ENCODE results near the gene PEX10.
A peak's percentile ranks its signal among the peaks of the same experiment; 100 is the strongest.
"Not testable (repeated sequence)": the region's sequence is repeated elsewhere in the genome, so short reads cannot be mapped to it uniquely, and the experiment has no call there.

PEX10 gene

DNA sequence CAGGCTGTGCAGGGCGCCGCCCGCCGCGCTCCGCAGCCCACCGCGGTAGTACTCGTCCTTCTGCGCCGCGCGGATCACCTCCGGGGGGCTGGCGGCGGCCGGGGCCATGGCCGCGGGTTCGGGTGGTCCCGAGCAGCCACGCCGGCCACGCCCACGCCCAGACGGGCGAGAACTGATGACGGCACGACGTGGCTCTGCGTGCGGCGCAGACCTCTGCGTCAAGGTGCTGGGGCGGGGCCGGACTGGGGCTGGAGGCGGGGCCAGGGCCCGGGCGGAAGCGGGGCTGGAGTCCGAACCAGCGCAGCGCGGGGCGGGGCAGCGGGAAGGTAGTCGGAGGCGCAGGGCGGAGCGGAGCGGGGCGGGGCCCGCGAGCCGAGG is at the start of gene PEX10:
TSS of gene PEX10 (minus strand) at position 170 of the 378 bp plus-strand sequence. CDS start at position 108, 62 bp downstream.
- peak; percentile 99 for DNase-seq (ENCODE audit: low read depth in 1 of 2, low spot score in 1 of 2)

DNA sequence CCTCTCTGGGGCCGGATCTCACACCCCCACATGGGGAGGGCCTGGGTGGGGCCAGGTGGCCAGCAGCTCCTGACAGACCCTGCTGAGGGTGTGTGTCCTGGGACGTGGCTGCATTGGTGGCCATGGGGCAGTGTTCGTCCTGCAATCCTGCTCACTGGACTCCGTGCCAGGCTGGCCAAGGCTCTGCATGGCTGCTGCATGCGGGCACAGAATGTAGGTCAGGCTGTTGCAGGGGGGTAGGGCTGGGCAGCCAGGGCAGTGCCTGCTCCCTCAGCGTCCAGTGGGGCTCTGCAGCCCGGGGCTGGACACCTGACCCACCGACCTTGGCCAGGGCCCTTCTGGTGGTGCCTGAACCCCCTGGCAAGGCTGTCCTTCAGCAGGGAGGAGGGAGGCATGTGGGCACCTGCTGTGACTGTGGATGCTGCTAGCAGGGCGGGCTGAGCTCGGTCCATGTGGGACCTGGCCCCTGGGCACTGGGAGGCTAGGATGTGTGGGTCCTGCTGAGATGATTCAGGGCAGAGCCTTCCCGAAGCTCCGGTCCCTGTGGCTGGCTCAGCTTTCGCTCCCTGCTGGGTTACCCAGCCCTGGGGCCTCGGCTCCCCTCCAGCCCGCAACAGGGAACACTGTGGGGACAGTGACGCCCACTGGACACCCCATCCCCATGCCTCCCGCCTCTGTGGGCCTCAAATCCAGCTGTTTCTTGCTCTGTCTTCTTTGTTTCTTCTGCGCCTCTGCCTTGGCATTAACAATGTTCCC is 48.8 kb upstream of the PEX10 start:
- no peak for DNase-seq (ENCODE audit: low read depth in 1 of 2, low spot score in 1 of 2)

DNA sequence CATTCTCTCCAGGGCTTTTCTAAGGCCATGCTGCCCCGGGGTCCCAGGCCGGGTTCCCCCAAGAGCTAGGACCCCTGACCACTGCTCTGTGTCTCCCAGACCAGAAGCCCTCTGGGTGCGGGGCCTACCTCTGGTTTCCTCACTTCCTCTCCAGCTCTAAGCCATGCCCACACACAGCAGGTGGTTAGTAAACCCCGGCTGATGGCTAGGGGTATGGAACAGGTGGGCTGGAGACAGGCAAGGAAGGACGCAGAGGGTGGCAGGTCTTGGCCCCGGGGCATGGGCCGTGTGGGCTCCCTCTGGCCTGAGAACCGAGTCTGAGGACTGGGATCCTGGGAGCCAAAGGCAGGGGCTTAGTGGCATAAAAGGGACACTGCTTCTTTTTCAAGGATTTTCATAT is 47.8 kb upstream of the PEX10 start:
- no peak for DNase-seq (ENCODE audit: low read depth in 1 of 2, low spot score in 1 of 2)

DNA sequence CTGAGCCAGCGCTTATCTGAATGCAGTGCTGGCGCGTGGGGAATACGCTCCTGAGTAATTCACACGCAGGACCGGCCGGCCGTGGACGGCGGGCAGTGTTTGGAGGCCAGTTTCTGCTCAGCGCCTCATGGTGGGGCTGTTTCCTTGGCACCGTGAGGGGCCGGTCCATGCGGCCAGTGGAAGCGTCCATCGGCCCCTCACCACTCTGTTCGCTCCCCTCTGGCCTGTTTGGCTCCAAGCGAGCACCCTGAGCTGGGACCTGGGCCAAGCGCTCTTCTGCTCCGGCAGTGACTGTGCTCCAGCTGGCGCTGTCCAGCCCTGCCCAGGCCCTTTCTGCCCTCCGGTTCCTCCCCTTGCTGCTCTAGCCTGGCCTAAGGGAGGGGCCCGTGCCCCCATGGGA is 47.4 kb upstream of the PEX10 start:
- no peak for DNase-seq (ENCODE audit: low read depth in 1 of 2, low spot score in 1 of 2)

DNA sequence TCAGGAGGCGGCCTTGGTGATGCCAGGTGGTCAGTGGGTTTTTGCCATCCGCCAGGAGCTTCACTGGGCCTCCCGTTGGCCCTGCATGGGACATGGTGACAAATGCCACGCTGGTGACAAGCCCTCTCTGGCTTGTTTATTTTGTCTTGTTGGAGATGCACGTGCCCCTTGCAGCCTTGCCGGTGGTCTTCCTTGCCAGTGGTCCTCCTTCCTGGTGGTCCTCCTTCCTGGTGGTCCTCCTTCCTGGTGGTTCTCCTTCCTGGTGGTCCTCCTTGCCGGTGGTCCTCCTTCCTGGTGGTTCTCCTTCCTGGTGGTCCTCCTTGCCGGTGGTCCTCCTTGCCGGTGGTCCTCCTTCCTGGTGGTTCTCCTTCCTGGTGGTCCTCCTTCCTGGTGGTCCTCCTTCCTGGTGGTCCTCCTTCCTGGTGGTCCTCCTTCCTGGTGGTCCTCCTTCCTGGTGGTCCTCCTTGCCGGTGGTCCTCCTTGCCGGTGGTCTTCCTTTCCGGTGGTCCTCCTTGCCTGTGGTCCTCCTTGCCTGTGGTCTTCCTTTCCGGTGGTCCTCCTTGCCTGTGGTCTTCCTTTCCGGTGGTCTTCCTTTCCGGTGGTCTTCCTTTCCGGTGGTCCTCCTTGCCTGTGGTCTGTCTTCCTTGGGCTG is 46.9 kb upstream of the PEX10 start:
- not testable (repeated sequence) for DNase-seq (ENCODE audit: low read depth in 1 of 2, low spot score in 1 of 2)

DNA sequence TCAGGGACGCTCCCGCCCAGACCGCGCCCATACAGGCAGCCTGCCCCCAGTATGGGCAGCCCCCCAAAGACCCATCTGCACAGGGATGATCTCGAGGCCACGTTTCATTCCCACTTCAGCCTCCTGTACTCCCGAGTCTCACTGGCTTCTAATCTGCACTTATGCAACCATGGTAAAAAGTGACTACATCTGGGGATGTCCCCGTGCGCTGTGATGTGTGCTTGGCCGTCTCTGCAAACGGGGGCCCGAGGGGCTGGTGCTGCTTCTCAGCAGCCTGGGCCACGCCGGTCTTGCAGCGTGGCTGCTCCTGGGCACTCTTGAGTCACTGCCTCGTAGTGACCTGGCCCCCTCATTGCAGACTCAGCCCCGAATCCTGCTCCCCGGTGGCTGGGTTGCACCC is 46.3 kb upstream of the PEX10 start:
- no peak for DNase-seq (ENCODE audit: low read depth in 1 of 2, low spot score in 1 of 2)

DNA sequence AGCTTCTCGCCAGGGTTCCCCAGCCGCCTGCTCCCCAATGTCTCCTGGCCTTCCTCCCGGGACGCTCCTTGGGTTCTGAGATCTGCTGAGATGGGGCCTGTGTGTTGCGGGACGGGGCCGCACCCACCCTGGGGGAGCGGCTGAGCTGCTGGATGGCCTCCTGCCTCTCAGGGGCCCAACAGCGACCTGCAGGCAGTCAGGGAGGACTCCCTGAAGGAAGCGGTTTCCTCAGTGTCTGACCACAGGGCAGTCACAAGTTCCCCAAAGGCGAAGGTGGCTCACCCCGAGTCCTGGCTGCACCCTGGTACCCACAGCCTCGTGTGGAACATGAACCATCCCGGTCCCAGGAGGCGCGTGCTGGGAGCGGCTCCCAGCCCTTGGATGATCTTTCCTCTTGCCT is 45.1 kb upstream of the PEX10 start:
- DNase-seq (ENCODE audit: low read depth in 1 of 2, low spot score in 1 of 2): no peak

DNA sequence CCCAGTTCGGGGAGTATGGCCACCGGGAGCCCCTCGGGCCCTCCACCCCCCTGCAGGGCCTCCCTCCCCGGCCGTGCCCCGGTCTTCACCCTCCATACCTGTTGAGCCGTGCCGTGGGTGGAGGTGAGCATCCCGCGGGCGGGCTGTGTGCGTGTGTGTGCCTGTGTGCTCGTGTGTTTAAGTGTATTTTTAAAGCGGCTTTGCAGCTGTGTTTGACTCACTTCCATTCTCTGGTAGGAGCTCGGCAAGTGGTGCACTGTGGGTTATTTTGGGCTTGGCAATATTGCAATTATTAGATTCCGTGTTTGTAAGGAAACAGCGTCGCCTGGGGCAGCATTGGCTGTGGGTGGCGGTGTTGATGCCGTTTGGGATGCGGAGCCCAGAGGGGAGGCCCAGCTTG is 43.4 kb upstream of the PEX10 start:
- no peak for DNase-seq (ENCODE audit: low read depth in 1 of 2, low spot score in 1 of 2)

DNA sequence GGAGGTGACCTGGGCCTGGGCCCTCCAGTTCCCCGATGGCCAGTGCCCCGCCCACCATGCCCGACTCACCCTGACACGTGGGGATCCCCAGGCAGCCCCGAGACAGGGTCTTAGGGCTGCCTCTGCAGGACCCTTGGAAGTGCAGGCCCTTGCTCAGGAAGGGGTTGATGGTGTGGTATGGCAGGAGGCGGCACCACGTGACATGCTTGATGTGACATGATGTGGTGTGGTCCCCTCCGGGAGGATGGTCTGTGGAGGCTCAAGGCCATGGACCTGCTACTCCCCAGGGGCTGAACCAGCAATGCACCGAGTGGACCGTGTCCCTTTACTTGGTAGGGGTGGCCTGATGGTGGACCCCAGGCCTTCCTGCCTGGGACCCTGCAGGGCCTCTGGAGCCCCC is 41.9 kb upstream of the PEX10 start:
- DNase-seq (ENCODE audit: low read depth in 1 of 2, low spot score in 1 of 2): no peak

DNA sequence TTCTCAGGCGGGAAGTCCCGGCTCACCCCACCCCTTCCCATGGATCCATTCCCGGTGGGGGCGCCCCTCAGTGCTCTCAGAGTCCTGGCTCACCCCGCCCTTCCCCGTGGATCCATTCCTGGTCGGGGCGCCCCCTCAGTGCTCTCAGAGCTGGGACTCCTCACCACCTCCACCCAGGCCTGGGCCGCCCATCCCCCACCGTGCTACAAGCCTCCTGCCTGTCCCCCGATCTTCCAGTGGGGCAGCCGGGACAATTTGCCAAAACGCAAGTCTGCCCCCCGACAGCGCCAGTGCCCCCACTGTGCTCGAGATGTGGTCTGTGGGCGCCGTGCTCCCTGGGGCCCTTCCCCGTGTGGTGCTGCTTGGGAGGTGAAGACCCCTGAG is 40.6 kb upstream of the PEX10 start:
- DNase-seq (ENCODE audit: low read depth in 1 of 2, low spot score in 1 of 2): no peak

DNA sequence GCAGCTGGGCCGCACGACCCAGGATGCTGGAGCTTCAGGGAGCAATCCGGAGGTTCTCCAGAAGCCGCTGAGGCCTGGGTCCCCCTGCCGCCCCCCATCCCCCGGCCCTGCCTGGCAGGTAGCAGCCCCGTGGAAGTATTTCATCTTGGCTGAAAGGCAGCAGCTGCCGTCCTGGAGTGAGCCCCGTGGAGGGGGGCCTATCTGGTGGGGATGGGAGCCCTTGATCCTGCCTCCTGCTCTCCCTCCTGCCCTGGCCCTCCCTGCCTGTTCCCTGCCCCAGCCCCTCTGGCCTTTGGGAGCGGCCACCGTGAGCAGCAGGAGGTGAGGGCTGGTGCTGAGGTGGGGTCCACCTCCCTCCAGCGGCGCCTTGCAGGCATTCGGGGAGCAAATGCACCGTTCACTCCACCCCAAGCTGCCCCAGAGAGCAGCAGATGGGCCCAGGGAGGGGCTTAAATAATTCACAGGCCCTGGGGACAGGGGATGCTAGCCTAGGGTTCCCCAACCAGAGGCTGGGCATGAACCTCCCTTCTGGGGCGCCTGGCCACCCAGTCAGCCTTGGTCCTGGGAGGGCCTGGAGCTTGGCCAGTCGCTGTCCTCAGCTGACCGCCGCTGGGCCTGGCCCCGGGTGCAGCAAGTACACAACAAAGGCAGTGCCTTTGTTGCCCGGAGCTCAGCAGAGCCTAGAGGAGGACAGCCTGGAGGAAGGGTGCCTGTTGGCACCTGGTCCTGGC is 40.0 kb upstream of the PEX10 start:
- no peak for DNase-seq (ENCODE audit: low read depth in 1 of 2, low spot score in 1 of 2)

DNA sequence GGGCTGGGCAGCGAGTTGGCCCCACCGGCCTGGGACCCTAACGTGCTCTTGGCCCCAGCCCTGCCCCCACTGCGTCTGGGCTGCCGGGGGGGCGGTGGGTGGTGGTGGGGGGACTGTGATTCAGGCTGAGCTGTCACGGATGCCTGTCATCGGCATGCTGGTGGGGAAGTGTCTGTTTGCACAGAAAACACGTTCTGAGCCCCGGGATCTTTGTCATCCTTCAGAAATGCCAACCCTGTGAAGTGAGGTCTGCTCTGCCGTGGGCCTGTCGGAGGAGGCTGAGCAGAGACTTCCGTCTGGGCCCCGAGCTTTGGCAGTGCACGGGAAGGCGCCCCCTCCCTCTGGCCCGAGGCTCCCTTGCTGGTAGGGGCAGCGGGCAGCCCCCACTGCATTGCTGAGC is 39.4 kb upstream of the PEX10 start:
- no peak for DNase-seq (ENCODE audit: low read depth in 1 of 2, low spot score in 1 of 2)

DNA sequence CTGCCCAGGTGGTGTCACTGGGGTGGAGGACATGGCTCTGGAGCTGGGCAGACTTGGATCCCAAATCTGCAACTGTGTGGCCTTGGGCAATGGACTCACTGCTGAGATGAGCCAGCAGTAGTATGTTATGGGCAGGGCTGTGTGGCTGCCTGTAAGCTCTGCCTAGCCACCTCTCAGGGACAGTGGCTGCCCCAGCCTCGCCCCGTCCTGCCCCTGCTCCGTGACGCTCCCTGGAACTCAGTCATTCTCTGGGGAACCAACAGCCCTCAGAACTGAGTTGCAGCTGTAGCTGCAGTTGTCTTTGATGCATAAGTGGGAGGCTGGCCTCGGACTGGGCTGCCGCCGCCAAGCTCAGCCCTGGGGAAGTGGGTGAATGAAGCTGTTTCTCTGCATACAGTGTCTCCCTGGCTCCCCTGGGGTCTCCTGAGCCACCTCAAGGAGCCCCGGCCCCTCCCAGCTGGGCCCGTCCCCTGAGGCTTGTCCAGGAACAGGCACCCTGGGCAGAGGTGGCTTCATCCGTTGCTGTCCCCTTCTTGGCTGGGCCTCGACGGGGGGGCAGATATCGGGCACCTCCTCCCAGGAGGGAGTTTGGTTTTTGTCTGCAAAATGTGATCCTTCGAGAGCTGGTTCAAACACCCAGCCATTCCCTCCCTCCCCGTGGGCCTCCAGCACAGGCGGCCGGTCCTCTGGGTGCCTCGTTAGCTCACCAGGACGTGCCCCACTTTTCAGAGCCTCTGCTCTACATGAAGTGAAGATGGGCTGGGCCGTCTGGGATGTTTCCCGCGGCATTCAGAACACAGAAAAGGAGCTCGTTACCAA is 37.5 kb upstream of the PEX10 start:
- no peak for DNase-seq (ENCODE audit: low read depth in 1 of 2, low spot score in 1 of 2)

DNA sequence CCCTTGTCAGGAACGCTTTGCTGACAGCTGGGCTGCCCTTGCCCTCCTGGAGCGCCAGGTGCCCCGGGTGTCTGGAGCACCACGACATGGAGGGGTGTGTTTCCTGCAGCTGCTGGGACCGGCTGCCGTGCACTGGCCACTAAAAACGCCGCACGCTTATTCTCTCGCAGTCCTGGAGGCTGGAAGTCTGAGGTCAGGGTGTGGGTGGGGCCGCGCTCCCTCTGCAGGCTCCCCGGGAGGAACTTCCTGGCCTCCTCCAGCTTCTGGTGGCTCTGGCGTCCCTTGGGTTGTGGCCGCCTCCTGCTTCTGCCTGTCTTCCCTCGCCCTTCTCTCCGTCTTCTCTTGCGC is 35.7 kb upstream of the PEX10 start:
- DNase-seq (ENCODE audit: low read depth in 1 of 2, low spot score in 1 of 2): no peak

DNA sequence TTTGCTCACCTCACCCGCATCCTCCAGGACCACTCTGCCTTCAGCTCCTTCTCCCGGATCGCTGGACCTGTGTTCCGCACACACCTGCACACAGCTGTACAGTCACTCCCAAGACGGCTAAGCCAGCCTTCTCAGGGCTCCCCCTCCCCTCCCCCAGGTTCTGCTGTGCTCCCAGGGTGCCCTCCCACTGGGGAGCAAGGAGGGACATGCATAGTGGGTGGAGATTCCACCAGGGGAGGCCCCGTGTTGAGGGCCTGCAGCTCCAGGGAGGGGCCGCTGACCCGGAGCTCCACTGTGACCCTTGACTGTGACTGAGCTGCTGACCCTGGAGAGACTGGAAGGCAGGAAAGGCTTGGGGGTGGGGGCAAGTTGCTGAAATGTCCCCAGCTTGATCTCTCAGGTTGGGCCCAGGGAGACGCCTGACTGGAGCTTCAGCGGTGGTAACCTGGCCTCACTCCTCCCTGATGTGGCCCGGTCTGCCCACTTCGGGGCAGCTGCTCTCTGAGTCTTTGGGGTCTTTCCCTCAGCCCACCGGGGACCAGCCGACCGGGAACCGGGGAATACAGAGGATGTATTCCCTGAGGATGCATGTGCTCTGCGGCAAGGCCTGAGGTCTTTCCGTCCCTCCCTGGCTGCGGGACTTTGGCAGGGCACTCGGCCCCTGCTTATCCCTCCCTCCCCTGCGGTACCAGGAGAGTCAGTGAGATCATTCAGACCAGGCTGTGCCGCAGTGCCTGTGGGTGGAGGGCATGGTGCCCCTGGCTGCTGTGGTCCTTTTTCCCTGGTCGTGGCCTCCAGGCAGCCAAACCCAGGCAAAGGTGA is 35.1 kb upstream of the PEX10 start:
- no peak for DNase-seq (ENCODE audit: low read depth in 1 of 2, low spot score in 1 of 2)

DNA sequence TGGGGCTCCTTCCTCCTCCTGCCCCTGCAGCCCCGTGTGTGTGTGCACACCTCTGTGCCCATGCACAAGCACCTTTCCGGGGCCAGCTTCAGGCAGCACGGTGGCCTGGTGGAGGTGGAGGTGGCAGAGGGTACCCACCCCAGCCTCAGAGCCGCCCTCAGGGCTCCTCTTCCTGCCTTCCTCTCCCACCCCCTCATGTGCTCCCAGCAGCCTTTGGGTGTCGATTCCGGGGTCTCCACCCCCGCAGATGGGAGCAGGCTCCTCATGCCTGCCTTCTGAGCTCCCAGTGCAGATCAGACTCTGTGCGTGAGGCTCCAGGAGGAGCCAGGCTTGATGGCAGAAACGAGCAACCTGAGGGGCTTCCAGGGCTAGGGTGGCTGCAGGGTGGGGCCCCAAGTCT is 34.5 kb upstream of the PEX10 start:
- no peak for DNase-seq (ENCODE audit: low read depth in 1 of 2, low spot score in 1 of 2)

DNA sequence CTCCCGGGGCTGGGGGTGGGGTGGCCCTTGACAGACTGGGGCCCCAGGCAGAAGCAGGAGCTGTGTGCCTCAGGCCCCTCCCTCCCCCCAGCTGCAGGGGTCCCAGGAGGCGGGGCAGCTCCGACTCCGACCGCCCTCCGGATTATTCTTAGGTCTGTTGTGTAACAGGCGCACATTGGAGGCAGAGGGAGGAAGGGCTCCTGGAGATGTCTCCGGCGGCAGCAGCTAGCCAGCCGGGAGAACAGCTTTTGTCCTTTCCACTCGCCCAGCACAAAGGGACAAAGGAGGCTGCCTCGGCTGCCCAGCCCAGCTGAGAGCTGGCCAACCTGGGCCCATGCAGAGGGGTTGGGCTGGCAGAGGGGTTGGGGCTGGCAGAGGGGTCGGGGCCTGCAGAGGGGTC is 34.0 kb upstream of the PEX10 start:
- DNase-seq (ENCODE audit: low read depth in 1 of 2, low spot score in 1 of 2): no peak

DNA sequence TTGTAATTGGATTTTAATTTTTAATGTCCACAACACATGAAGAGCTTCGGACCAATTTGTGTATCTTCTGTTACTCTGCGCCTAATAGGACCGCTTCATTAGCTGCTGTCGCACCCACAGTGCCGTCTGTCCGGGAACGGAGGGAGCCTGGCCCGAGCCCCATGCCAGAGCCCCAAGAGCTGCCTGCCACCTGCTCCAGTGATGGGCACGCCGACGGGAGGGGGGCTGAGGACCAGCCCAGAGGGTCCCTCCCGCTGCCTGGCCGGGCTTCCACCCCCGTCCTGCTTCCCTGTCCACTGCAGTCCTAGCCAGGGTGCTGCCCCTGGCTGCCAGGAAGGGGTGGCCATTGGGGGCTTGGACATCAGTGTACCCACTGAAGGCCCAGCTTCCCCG is 33.5 kb upstream of the PEX10 start:
- DNase-seq (ENCODE audit: low read depth in 1 of 2, low spot score in 1 of 2): no peak

DNA sequence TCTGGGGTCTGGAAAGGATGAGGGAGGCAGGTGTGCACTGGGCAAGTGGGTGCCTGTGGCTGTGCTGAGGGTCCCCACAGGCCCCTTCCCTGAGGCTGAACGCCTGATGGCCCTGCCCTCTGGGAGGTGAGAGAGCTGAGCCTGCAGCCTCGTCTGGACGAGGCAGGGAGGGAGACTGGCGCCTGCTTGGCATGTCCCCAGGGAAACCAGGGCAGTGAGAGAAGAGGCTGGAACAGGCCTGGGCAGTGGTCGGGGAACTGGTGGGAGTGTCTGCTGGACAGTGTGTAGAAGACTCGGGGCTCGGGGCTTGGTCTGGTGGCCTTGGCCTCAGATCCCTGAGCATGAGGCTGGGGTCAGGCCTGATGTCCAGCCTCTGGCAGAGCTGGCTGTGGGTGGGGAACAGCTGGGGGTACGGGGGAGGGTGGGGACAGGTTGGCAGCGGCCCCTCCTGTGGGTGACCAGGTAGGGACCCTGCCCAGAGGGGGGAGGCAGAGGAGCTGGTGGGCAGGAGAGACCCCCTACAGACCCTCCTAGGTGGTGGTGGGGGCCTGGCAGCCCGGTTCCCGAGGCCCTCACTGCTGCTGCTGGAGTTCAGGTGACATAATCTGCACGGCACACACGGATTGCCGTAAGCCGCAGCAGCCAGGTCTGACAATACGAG is 32.9 kb upstream of the PEX10 start:
- DNase-seq (ENCODE audit: low read depth in 1 of 2, low spot score in 1 of 2): no peak

DNA sequence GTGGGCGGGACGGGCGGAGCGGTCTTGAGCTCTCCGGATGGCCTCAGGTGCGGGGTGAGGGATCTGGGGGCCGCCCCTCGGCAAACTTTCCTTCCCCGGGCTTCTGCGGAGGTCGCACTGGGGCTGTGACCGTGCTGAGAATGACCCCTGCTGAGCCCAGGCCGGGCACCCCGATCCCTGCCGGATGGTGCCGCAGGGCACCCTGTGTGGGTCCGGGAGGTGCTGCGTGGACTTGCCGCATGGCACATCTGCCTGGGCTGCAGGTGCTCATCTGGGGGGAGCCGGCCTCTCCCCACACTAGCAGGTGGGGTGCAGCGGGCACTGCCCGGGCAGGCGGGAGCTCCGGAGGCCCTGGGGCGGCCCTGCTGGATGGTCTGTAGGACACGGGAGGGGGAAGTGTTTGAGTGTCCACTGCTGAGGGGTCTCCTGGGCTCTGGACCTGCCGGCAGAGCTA is 31.8 kb upstream of the PEX10 start:
- no peak for DNase-seq (ENCODE audit: low read depth in 1 of 2, low spot score in 1 of 2)

Measured in activated CD4-positive, alpha-beta T cell treated with anti-CD3 and anti-CD28 coated beads, Interleukin-2, amount 50 U/mL, for 24 hours (primary cell).